Measurements from ENCODE around the gene LAGE3.

Gene LAGE3, protein sequence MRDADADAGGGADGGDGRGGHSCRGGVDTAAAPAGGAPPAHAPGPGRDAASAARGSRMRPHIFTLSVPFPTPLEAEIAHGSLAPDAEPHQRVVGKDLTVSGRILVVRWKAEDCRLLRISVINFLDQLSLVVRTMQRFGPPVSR

DNA sequence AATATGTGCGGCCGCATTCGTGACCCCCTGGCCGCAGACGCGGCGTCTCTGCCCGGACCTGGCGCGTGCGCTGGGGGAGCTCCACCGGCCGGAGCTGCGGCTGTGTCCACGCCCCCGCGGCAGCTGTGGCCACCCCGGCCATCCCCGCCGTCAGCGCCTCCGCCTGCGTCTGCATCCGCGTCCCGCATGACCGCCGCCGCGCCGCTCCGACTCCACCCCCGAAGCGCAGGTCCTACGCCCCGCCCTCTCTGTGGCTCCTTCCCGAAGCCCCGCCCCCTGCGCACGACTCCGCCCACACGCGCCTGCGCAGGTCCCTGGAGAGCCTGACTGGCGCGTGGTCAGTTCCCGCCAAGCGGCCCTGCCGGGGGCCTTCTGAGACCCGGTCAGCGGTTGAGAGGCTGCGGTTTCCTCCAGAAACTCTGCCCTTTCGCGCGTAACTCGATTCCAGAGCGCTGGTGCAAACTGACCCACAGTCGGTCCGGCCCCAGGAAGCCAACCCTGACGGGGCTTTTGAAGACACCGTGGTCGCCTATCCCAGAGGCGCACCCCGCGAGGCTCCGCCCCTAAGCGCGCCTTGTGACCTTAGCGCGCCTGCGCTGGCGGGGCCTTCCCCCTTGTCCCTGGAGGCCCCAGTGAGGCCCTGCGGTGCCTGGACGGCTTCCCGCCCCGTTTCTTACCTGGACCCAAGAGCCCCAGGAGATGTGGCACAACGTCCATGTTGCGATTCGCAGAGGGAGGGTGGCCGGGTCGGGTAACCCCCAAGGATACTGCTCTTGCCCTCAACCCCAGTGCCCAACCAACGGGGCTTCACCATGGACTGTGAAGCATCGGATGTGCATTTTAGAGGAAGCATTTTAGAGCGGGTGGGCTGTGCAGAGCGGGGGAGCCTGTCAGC, at the start of gene LAGE3:
Gene LAGE3, minus strand, starts transcription at position 554 of the 895 bp plus-strand sequence. Its CDS starts 366 bp downstream, at position 188.
- DNase-seq, result no peak

DNA sequence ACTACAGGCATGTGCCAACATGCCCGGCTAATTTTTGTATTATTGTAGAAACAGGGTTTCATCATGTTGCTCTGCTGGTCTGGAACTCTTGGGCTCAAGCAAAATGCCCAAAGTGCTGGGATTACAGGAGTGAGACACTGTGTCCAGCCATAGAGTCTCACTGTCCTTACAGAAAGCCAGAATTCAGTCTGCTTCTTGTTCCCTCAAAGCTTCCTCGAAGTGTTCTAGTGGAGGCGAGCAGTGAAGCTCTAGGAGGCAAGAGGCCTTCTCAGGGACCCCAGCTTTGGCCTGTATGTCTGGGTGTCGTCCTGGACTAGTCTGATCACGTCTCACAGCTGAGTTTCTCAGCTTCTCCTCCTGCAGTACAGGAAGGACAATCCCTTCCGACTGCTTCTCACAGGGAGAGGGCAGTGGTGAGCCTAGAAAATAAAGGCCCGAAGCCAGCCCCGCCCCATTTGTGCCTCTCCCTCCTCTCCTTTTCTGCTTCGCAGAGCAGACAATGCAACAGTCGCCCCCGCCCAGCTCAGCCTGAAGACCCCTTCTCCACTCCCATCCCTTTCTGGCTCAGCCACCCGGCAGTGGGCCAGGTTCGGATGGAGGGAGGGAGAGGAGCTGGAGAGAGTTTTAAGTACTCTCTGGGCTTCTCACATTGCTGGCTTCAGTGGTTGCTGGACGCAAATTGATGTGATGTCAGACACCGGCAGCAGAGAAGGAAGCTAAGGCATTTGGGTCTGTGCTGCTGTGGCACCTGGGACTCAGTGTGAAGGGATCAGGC, 48.0 kb upstream of the LAGE3 start:
- peak; percentile 2 for DNase-seq

DNA sequence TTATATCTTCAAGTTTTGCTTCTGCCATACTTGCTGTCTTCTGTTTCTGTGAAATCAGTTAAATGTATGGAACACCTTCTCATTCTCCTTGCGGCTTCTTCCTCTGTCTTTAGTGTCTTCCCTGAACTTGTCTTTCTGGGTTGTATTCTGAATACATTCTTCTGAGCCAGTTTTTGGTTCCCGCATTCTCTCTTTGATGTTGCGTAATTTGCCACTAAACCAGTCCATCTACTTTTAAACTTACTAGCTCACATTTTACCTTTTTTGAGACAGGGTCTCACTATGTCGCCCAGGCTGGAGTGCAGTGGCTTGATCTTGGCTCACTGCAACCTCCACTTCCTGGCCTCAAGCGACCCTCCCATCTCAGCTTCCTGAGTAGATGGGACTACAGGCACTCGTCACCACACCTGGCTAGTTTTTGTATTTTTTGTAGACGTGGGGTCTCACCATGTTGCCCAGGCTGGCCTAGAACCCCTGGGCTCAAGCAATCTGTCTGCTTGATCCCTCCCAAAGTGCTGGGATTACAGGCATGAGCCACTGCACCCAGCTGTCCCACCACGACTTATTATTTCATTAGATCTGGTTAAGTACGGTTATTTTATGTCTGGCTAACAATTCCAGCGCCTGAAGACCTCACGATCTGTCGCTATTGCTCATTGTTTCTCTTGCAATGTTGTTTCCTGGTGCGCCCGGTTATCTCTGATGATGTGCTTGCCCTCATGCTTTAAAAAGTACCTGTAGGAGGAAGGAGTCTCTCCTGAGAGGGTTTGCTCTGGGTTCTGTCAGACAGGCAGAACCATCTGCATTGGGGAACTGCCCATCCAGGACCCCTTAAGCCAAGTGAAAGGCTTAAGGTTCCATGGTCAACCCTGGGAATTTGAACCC, 46.8 kb upstream of the LAGE3 start:
- DNase-seq, result no peak

DNA sequence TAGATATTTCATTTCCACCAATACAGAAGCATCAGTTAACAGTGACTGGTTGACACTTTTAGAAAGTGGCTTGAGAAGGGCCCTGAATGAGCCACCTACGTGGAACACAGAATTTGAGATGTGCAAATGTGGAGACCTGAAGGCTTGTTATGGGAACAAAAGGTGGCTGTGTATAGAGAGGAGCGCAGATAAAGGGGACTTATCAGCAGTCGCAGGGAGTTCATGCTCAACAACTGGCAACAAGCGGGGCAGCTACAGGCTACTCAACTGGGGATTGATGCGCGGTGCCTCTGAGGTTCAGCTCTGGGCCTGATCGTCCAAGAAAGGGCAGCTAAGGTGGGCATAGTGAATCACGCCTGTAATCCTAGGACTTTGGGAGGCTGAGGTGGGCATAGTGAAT, 40.3 kb upstream of the LAGE3 start:
- DNase-seq, result no peak

GRCh38 chrX:154517101-154517781, 38.2 kb upstream of the LAGE3 start:
- no peak for DNase-seq

DNA sequence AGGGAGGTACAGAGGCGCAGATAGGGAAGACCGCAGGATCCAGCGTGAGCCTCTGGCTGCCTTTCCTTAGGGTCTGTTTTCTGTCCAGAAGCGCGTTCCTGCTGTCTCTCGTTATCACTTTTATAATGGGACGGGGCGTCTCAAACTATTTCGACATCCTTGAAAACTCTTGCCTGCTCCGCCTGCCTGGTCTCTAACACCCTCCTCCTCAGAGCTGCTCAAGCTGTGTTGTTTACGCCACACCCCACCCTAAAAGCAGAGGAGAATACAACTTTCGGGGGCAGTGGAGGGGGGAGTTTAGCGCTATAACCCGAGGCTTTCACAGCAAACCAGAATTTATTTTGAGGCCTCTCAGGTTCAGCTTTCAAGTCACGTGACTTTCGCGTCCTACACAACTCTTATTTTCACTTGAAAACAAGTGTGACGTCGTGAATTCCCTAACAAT, 37.6 kb upstream of the LAGE3 start:
- DNase-seq, result no peak

GRCh38 chrX:154515966-154516655, 37.0 kb upstream of the LAGE3 start, which contains the start of gene FAM3A:
Gene FAM3A (minus strand): TSS chrX:154516232. CDS start chrX:154515772, 460 bp downstream.
- DNase-seq, result peak; percentile 1

DNA sequence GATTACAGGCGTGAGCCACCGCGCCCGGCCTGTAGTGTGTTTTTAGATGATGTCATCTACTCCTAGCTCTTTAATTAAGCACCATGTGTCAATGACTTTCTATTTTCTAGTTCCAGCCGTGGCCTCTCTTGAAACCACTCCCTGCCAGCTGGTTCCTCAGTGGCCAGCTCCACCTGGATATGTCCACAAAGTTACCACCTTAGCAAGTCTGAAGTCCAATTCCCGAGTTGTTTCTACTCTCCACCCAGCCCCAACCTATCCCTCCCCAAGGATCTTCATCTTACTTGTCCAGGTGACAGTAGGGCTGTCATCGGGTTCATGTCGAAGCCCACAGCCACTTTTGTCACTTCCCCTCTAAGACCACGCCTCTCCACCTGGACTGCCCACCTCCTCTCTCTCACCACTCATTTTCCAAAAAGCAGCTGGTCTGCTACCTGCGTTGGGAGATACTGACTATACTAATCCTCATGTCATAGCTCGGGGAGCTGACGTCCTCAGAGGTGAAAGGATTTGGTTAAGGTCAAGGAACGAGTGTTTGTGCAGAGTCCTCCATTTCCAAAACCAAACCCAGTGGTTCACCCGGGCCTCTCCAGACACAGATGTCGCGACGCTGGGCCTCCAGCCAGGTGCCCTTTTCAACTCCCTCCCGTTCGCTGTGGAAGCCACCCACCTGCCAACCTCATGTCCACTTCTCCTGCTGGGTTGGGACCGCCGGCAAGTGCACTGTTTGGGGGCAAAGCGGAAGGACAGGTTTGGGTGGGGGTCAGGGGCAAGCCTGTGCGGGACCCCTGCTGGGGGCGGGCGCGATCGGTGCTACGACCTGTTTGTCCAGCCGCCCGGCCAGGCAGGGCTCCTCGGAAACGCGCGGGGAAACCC, 36.2 kb upstream of the LAGE3 start:
- DNase-seq, result no peak

DNA sequence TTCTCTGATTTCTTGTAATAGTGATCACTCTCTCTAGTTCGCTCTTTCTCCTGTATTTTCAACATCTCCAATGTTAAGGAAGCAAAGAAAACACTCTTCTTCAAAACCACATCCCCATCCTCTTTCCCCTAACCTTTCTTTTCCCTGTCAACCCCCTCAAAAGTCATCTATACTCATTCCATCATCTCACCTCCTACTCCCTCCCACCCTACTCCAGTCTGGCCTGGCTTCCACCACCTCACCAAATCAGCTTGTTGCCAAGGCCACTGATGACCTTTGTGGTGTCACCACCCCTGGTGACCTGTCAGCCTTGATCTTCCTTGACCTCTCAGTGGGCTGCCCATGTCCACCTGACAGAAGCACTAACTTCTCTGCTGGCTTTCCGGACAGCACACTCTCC, 34.6 kb upstream of the LAGE3 start:
- no peak for DNase-seq

DNA sequence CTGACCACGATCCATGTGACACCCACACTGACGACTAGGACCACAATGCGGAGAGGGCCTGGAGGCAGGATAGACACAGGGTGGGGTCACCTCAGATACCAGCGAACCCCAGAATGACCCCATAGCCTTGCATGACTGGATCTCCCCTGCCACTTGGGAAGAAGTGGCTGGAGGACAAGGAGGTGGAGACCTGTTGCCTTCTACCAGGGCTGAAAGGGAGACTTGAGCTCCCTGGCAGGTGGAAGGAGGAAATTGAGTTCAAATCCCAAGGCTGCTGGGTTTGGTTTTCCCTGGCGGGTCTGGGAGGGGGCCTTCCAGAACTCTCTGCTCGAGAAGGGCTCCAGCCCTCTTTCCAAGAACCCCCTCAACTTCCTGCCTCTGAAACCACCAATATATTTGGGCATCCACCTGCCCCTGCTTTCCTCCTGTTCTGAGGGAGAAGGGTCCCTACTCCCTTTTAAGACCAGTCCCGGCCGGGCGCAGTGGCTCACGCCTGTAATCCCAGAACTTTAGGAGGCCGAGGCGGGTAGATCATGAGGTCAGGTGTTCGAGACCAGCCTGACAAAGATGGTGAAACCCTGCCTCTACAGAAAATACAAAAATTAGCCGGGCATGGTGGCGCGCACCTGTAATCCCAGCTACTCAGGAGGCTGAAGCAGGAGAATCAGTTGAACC, 33.9 kb upstream of the LAGE3 start:
- no peak for DNase-seq

- DNase-seq, result no peak
Measured at GRCh38 chrX:154511761-154512160, 32.7 kb upstream of the LAGE3 start.

- DNase-seq, result no peak
Measured at GRCh38 chrX:154509455-154509854, 30.4 kb upstream of the LAGE3 start.

DNA sequence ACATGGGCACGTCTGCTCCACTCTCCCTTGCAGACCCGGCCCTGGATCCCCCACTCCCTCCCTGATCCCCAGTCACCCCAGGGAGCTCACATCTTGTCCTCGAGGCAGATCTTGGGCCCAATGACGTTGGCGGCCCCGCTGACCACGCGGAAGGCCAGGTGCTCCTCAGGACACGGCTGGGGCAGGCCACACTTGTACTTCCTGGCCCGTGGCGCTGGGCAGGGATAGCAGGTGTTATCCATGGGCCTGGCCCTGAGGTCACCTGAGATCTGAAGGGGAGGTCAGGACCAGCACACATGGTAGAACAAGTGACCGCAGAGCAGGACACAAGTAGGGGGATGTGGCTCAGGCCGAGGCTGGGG, 29.3 kb upstream of the LAGE3 start:
- no peak for DNase-seq

DNA sequence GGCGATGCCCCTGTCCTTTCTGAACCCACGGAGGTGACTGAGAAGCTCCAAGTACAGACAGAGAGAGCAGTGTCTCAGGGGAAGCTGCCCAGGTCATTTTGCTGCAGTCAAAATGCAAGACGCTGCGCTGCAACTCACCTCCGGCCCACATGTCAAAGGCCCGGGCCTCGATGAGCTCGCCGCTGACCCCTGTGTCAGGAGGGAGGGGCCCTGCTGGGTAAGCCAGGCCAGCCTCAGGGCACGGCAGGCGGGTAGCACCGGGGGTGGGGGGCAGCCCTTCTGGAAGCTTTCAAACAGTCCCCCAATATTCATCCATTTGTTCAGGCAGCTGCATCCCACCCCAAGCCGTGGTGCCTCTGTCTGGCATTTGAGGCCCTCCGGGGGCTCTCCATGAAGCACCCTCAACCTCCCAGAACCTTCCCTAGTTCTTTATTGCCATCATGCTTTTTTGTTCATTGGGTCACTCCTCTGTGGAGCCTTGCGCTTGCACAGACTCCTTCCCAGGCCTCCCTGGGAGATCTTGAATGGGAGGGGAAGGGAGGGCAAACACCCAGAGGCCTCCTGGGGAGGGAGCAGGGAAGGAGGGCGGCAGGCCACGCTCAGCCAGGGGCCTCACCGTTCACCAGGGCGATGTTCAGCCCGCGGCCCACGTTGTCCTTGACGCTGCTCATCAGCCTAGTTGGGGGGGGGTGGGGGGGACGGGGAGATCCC, 28.7 kb upstream of the LAGE3 start:
- no peak for DNase-seq

- DNase-seq, result no peak
Measured at GRCh38 chrX:154506483-154507332, 27.6 kb upstream of the LAGE3 start.

GRCh38 chrX:154505734-154506133, 26.7 kb upstream of the LAGE3 start:
- no peak for DNase-seq

DNA sequence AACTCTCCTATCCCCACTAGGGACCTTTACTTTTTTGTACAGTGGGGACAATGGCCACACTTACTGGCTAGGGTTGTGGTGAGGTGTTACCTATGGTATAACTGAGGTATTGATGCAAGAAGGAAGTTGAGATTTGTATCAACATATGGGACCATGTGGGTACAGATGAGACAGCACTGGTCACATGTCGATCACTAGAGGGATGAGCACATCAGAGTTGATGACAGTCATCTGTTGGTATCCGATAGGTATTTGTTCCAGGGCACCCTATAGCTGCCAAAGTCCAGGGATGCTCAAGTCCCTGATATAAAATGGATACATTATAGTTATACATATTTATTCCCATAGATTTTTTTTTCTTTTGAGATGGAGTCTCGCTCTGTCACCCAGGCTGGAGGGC, 23.9 kb upstream of the LAGE3 start:
- no peak for DNase-seq

GRCh38 chrX:154502098-154502497, 23.0 kb upstream of the LAGE3 start:
- DNase-seq, result no peak
